ENCODE results near the gene ZBTB32. TPM values are rescaled to one million over a fixed set of nuclear protein-coding genes. Genes with fewer than 3 reads are reported as not detected.
"Not testable (repeated sequence)": the region's sequence is repeated elsewhere in the genome, so short reads cannot be mapped to it uniquely, and the experiment has no call there.

ZBTB32 gene
- total and polyA plus RNA-seq, 4 donors: 0.14 to 0.68 TPM; not detected in 2

DNA sequence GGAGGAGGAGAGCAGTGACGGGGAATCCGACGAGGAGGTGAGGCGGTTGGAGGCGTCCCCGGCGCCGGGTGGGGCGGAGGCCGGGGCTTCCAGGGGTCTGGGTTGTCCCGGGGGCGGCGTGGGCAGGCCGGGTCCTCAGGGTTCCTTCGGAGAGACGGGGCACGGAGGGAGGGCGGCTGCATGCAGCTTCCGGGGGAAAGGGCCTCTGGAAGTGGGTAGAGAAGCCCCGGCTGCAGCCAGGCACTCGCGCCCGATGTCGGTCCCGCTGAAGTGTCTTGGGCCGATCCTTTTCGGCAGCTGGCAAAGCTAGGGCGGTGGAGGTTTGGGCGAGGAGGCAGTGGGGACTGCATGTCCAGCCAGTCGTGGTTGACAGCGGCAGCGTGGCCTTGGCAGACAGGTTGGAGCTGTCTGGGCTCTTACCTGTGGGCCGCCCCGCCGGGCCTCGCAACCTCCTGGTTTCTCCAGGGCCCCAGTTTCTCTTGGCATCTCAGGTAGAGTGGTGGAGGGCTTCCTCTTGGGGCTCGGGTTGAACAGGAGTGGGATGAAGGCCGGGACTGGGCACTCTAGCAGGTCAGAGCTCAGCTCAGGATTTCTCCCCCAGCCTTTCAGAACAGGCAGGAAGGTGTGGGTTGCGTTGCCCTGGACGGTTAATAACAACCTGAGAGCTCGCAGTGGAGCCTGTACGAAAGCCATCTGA lies 14.1 kb downstream of the ZBTB32 start:
- Histone ChIP-seq H3K9me3 (ENCODE audit: control insufficient read depth, insufficient read depth, low read length) (no peaks in the 10 kb centered on the region), H3K27me3 (ENCODE audit: control insufficient read depth, insufficient read depth, low read length) (no peaks in the 10 kb centered on the region), H3K27ac (ENCODE audit: low read depth, low read length) (peak overlapping the region; percentile 25), H3K4me3 (ENCODE audit: low read depth, low read length) (peak overlapping the region; percentile 65), H3K36me3 (ENCODE audit: control insufficient read depth, insufficient read depth, low read length) (peaks cover 53% of the 10 kb centered on the region), H3K4me1 (ENCODE audit: control insufficient read depth, insufficient read depth, low read length) (peaks cover 42% of the 10 kb centered on the region)
- DNase-seq (ENCODE audit: low read depth in 4 of 6, low spot score in 6 of 6): peak in 2 of 6 donors; percentile 12 to 39
- WGBS (ENCODE audit: insufficient coverage): 1% methylated on average over 42 of the region's 42 CpGs

GRCh38 chr19:35719402-35720162 lies 15.2 kb downstream of the ZBTB32 start:
- peaks cover 63% of the 10 kb centered on the region for H3K36me3 ChIP-seq (ENCODE audit: control insufficient read depth, insufficient read depth, low read length)
- 91% methylated on average over 21 of the region's 32 CpGs for WGBS (ENCODE audit: insufficient coverage)
- DNase-seq (ENCODE audit: low read depth in 4 of 6, low spot score in 6 of 6): no peak
- no peaks in the 10 kb centered on the region for H3K9me3 ChIP-seq (ENCODE audit: control insufficient read depth, insufficient read depth, low read length)
- H3K27ac ChIP-seq (ENCODE audit: low read depth, low read length): no peak overlapping the region
- no peaks in the 10 kb centered on the region for H3K27me3 ChIP-seq (ENCODE audit: control insufficient read depth, insufficient read depth, low read length)
- H3K4me3 ChIP-seq (ENCODE audit: low read depth, low read length): no peak overlapping the region
- peaks cover 40% of the 10 kb centered on the region for H3K4me1 ChIP-seq (ENCODE audit: control insufficient read depth, insufficient read depth, low read length)

- Histone ChIP-seq H3K4me1 (ENCODE audit: control insufficient read depth, insufficient read depth, low read length) (peaks cover 35% of the 10 kb centered on the region), H3K9me3 (ENCODE audit: control insufficient read depth, insufficient read depth, low read length) (no peaks in the 10 kb centered on the region), H3K27ac (ENCODE audit: low read depth, low read length) (no peak overlapping the region), H3K27me3 (ENCODE audit: control insufficient read depth, insufficient read depth, low read length) (no peaks in the 10 kb centered on the region), H3K36me3 (ENCODE audit: control insufficient read depth, insufficient read depth, low read length) (peaks cover 65% of the 10 kb centered on the region), H3K4me3 (ENCODE audit: low read depth, low read length) (no peak overlapping the region)
- no peak for DNase-seq (ENCODE audit: low read depth in 4 of 6, low spot score in 6 of 6)
- 94% methylated on average over 9 of the region's 9 CpGs for WGBS (ENCODE audit: insufficient coverage)
Measured at GRCh38 chr19:35720163-35720524, 15.8 kb downstream of the ZBTB32 start.

DNA sequence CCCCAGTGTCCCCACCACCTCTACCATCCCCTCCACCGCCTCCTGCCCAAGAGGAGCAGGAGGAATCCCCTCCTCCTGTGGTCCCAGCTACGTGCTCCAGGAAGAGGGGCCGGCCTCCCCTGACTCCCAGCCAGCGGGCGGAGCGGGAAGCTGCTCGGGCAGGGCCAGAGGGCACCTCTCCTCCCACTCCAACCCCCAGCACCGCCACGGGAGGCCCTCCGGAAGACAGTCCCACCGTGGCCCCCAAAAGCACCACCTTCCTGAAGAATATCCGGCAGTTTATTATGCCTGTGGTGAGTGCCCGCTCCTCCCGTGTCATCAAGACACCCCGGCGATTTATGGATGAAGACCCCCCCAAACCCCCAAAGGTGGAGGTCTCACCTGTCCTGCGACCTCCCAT lies 16.3 kb downstream of the ZBTB32 start:
- 89% methylated on average over 15 of the region's 17 CpGs for WGBS (ENCODE audit: insufficient coverage)
- H3K36me3 ChIP-seq (ENCODE audit: control insufficient read depth, insufficient read depth, low read length): peaks cover 66% of the 10 kb centered on the region
- H3K9me3 ChIP-seq (ENCODE audit: control insufficient read depth, insufficient read depth, low read length): no peaks in the 10 kb centered on the region
- no peak overlapping the region for H3K27ac ChIP-seq (ENCODE audit: low read depth, low read length)
- H3K4me1 ChIP-seq (ENCODE audit: control insufficient read depth, insufficient read depth, low read length): peaks cover 30% of the 10 kb centered on the region
- H3K27me3 ChIP-seq (ENCODE audit: control insufficient read depth, insufficient read depth, low read length): no peaks in the 10 kb centered on the region
- no peak overlapping the region for H3K4me3 ChIP-seq (ENCODE audit: low read depth, low read length)
- DNase-seq (ENCODE audit: low read depth in 4 of 6, low spot score in 6 of 6): no peak

GRCh38 chr19:35721374-35721773 lies 17.0 kb downstream of the ZBTB32 start:
- 96% methylated on average over 15 of the region's 16 CpGs for WGBS (ENCODE audit: insufficient coverage)
- Histone ChIP-seq H3K27me3 (ENCODE audit: control insufficient read depth, insufficient read depth, low read length) (no peaks in the 10 kb centered on the region), H3K4me3 (ENCODE audit: low read depth, low read length) (no peak overlapping the region), H3K4me1 (ENCODE audit: control insufficient read depth, insufficient read depth, low read length) (peaks cover 22% of the 10 kb centered on the region), H3K27ac (ENCODE audit: low read depth, low read length) (no peak overlapping the region), H3K9me3 (ENCODE audit: control insufficient read depth, insufficient read depth, low read length) (no peaks in the 10 kb centered on the region), H3K36me3 (ENCODE audit: control insufficient read depth, insufficient read depth, low read length) (peaks cover 73% of the 10 kb centered on the region)
- DNase-seq (ENCODE audit: low read depth in 4 of 6, low spot score in 6 of 6): no peak

GRCh38 chr19:35722461-35722860 lies 18.1 kb downstream of the ZBTB32 start:
- 96% methylated on average over 13 of the region's 14 CpGs for WGBS (ENCODE audit: insufficient coverage)

GRCh38 chr19:35722897-35723296 lies 18.5 kb downstream of the ZBTB32 start:
- Histone ChIP-seq H3K4me3 (ENCODE audit: low read depth, low read length) (no peak overlapping the region), H3K27me3 (ENCODE audit: control insufficient read depth, insufficient read depth, low read length) (no peaks in the 10 kb centered on the region), H3K4me1 (ENCODE audit: control insufficient read depth, insufficient read depth, low read length) (peaks cover 16% of the 10 kb centered on the region), H3K9me3 (ENCODE audit: control insufficient read depth, insufficient read depth, low read length) (no peaks in the 10 kb centered on the region), H3K36me3 (ENCODE audit: control insufficient read depth, insufficient read depth, low read length) (peaks cover 87% of the 10 kb centered on the region), H3K27ac (ENCODE audit: low read depth, low read length) (no peak overlapping the region)
- WGBS (ENCODE audit: insufficient coverage): 100% methylated on average over 7 of the region's 16 CpGs
- DNase-seq (ENCODE audit: low read depth in 4 of 6, low spot score in 6 of 6): no peak

More at GRCh38 chr19:35722461-35722860, 18.1 kb downstream of the ZBTB32 start:
- H3K4me3 ChIP-seq (ENCODE audit: low read depth, low read length): no peak overlapping the region
- DNase-seq (ENCODE audit: low read depth in 4 of 6, low spot score in 6 of 6): no peak
- H3K36me3 ChIP-seq (ENCODE audit: control insufficient read depth, insufficient read depth, low read length): peaks cover 83% of the 10 kb centered on the region
- H3K27me3 ChIP-seq (ENCODE audit: control insufficient read depth, insufficient read depth, low read length): no peaks in the 10 kb centered on the region
- no peak overlapping the region for H3K27ac ChIP-seq (ENCODE audit: low read depth, low read length)
- H3K9me3 ChIP-seq (ENCODE audit: control insufficient read depth, insufficient read depth, low read length): no peaks in the 10 kb centered on the region
- peaks cover 16% of the 10 kb centered on the region for H3K4me1 ChIP-seq (ENCODE audit: control insufficient read depth, insufficient read depth, low read length)

GRCh38 chr19:35723671-35724070 lies 19.3 kb downstream of the ZBTB32 start:
- Histone ChIP-seq H3K4me1 (ENCODE audit: control insufficient read depth, insufficient read depth, low read length) (peaks cover 13% of the 10 kb centered on the region), H3K9me3 (ENCODE audit: control insufficient read depth, insufficient read depth, low read length) (no peaks in the 10 kb centered on the region), H3K27me3 (ENCODE audit: control insufficient read depth, insufficient read depth, low read length) (no peaks in the 10 kb centered on the region), H3K4me3 (ENCODE audit: low read depth, low read length) (no peak overlapping the region), H3K36me3 (ENCODE audit: control insufficient read depth, insufficient read depth, low read length) (peaks cover 95% of the 10 kb centered on the region), H3K27ac (ENCODE audit: low read depth, low read length) (no peak overlapping the region)
- 93% methylated on average over 24 of the region's 24 CpGs for WGBS (ENCODE audit: insufficient coverage)
- DNase-seq (ENCODE audit: low read depth in 4 of 6, low spot score in 6 of 6): no peak

- H3K4me3 ChIP-seq (ENCODE audit: low read depth, low read length); H3K27me3 ChIP-seq (ENCODE audit: control insufficient read depth, insufficient read depth, low read length); H3K27ac ChIP-seq (ENCODE audit: low read depth, low read length); DNase-seq (ENCODE audit: low read depth in 4 of 6, low spot score in 6 of 6); H3K4me1 ChIP-seq (ENCODE audit: control insufficient read depth, insufficient read depth, low read length); H3K9me3 ChIP-seq (ENCODE audit: control insufficient read depth, insufficient read depth, low read length): not testable (repeated sequence)
- 97% methylated on average over 7 of the region's 7 CpGs for WGBS (ENCODE audit: insufficient coverage)
- H3K36me3 ChIP-seq (ENCODE audit: control insufficient read depth, insufficient read depth, low read length): peaks cover 98% of the 10 kb centered on the region
Measured at GRCh38 chr19:35724132-35724531, 19.8 kb downstream of the ZBTB32 start.

GRCh38 chr19:35724560-35724959 lies 20.2 kb downstream of the ZBTB32 start:
- peaks cover 4% of the 10 kb centered on the region for H3K4me1 ChIP-seq (ENCODE audit: control insufficient read depth, insufficient read depth, low read length)
- no peaks in the 10 kb centered on the region for H3K27me3 ChIP-seq (ENCODE audit: control insufficient read depth, insufficient read depth, low read length)
- WGBS (ENCODE audit: insufficient coverage): 96% methylated on average over 11 of the region's 12 CpGs
- H3K27ac ChIP-seq (ENCODE audit: low read depth, low read length): no peak overlapping the region
- peaks cover 98% of the 10 kb centered on the region for H3K36me3 ChIP-seq (ENCODE audit: control insufficient read depth, insufficient read depth, low read length)
- H3K4me3 ChIP-seq (ENCODE audit: low read depth, low read length): no peak overlapping the region
- no peaks in the 10 kb centered on the region for H3K9me3 ChIP-seq (ENCODE audit: control insufficient read depth, insufficient read depth, low read length)
- no peak for DNase-seq (ENCODE audit: low read depth in 4 of 6, low spot score in 6 of 6)
